ENCODE measurements around the gene SDK2. TPM values are rescaled to one million over a fixed set of nuclear protein-coding genes. Genes with fewer than 3 reads are reported as not detected.

SDK2 gene
- total and polyA plus RNA-seq, 2 of the 4 experiments (the other 2 are of a cell fraction): under 0.01 to 0.03 TPM

DNA sequence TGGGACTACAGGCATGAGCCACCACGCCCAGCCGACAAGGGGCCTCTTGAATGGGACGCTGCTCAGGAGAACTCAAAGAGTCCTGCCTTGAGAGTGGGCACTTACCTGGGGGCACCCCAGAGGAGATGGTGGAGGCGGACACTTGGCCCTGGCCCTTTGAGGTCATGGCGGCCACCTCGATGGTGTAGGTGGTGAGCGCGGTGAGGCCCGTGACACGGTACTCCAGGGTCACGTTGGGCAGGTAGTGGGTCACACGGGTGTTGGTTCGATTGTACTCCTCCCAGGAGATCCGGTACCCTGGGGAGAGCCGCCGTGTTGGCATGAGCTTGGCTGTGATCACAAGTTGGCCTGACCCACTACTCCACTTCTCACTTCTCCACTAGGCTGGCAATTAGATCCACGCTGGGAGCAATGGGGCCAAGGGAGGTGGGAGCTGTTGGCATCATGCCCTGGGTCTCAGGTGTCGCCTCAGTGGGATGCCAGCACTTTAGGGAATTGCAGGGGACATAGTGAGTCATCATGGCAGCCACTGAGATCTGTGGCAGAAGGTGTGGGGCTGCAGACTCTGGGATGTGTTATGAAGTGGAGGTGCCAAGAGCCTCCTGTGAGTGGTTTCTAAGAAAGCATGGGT, 243.2 kb downstream of the SDK2 start:
- no peak overlapping the region for H3K4me3 ChIP-seq (ENCODE audit: insufficient read depth, low read depth, low read length)
- WGBS, 2 experiments (ENCODE audit: extremely low coverage in 2 of 2, insufficient read length in 1 of 2): 80% methylated on average over 4 of the region's 18 CpGs; no CpG with 5 or more reads in 1 of the 2 experiments
- H2AK5ac ChIP-seq (ENCODE audit: low read depth, low read length): no peak overlapping the region
- in situ Hi-C loops (cut with MboI; ENCODE audit: low sequenced_read_pairs): no loop called here
- ChIA-PET CTCF (no interaction called here), POLR2A (ENCODE audit: unreplicated experiment) (no interaction called here)
- no peak overlapping the region for H2BK15ac ChIP-seq (ENCODE audit: low read depth, low read length)
- H4K5ac ChIP-seq (ENCODE audit: low read depth, low read length): no peak overlapping the region
- no peaks in the 10 kb centered on the region for H4K20me1 ChIP-seq (ENCODE audit: insufficient read depth, low read length)
- H2AK9ac ChIP-seq (replicated peaks; ENCODE audit: low read depth, low read length, poor library complexity): no peak overlapping the region
- TF ChIP-seq, protein P1, sequence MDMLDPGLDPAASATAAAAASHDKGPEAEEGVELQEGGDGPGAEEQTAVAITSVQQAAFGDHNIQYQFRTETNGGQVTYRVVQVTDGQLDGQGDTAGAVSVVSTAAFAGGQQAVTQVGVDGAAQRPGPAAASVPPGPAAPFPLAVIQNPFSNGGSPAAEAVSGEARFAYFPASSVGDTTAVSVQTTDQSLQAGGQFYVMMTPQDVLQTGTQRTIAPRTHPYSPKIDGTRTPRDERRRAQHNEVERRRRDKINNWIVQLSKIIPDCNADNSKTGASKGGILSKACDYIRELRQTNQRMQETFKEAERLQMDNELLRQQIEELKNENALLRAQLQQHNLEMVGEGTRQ (IDR thresholded peaks at IDR 0.05; ENCODE audit: low read depth, low read length): no peak
- no peak for TF ChIP-seq RAD21 (IDR thresholded peaks at IDR 0.05; ENCODE audit: low read length)
- no peak for TF ChIP-seq FOS (IDR thresholded peaks at IDR 0.05; ENCODE audit: low read depth, low read length)
- TF ChIP-seq CEBPB (IDR thresholded peaks at IDR 0.05; ENCODE audit: low read depth, low read length): no peak
- TF ChIP-seq RCOR1 (IDR thresholded peaks at IDR 0.05; ENCODE audit: insufficient replicate concordance, low read length): no peak
- TF ChIP-seq NFE2L2 (IDR thresholded peaks at IDR 0.05; ENCODE audit: low read depth, low read length): no peak
- no peak for TF ChIP-seq BHLHE40 (IDR thresholded peaks at IDR 0.05; ENCODE audit: low read depth, low read length)
- TF ChIP-seq, protein P2, sequence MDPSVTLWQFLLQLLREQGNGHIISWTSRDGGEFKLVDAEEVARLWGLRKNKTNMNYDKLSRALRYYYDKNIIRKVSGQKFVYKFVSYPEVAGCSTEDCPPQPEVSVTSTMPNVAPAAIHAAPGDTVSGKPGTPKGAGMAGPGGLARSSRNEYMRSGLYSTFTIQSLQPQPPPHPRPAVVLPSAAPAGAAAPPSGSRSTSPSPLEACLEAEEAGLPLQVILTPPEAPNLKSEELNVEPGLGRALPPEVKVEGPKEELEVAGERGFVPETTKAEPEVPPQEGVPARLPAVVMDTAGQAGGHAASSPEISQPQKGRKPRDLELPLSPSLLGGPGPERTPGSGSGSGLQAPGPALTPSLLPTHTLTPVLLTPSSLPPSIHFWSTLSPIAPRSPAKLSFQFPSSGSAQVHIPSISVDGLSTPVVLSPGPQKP (IDR thresholded peaks at IDR 0.05; ENCODE audit: borderline replicate concordance, low read depth, low read length): no peak
- no peak for TF ChIP-seq CHD1 (IDR thresholded peaks at IDR 0.05; ENCODE audit: low read depth, low read length)
- no peak for TF ChIP-seq MXI1 (IDR thresholded peaks at IDR 0.05; ENCODE audit: borderline replicate concordance, low read depth, low read length)
- no peak for TF ChIP-seq POLR2A (IDR thresholded peaks at IDR 0.05; ENCODE audit: low read depth, low read length)
- no peak for TF ChIP-seq RFX5 (IDR thresholded peaks at IDR 0.05; ENCODE audit: low read depth, low read length)
- no peak for TF ChIP-seq SMC3 (IDR thresholded peaks at IDR 0.05; ENCODE audit: low read depth, low read length)
- no peak overlapping the region for H3K4me2 ChIP-seq (ENCODE audit: low read depth, low read length)
- no peak overlapping the region for H3K56ac ChIP-seq (ENCODE audit: extremely low read depth, insufficient read depth, low read length)
- H2BK5ac ChIP-seq (ENCODE audit: low read depth, low read length, poor library complexity, severe bottlenecking): no peak overlapping the region
- no peaks in the 10 kb centered on the region for H3K9me3 ChIP-seq (ENCODE audit: control insufficient read depth, insufficient read depth, low read length)
- no peaks in the 10 kb centered on the region for H3K36me3 ChIP-seq (ENCODE audit: control insufficient read depth, insufficient read depth, low read length)
- H4K8ac ChIP-seq (ENCODE audit: low read depth in 2 of 2, low read length in 2 of 2): no peak overlapping the region
- intact Hi-C loops (cut with micrococcal nuclease): no loop called here
- no peak overlapping the region for H2BK120ac ChIP-seq (ENCODE audit: low read depth, low read length)
- no TSS peak for BruUV-seq (replicated peaks)
- H3K79me1 ChIP-seq (ENCODE audit: low read depth in 1 of 2, low read length in 2 of 2): no peaks in the 10 kb centered on the region
- H2AFZ ChIP-seq (replicated peaks; ENCODE audit: low read length, poor library complexity): no peak overlapping the region
- ATAC-seq (ENCODE audit: low read depth) (no peak), DNase-seq (no peak)
- dilution Hi-C loops (cut with HindIII; ENCODE audit: low sequenced_read_pairs, unreplicated experiment): no loop called here
- H3K27me3 ChIP-seq (ENCODE audit: control insufficient read depth, insufficient read depth, low read length): peaks cover 2% of the 10 kb centered on the region; the same call in 1 of the 2 replicates
- no peak overlapping the region for H3K27ac ChIP-seq (ENCODE audit: insufficient read depth, low read length)
- no peak overlapping the region for H3K14ac ChIP-seq (replicated peaks; ENCODE audit: low read depth, low read length)
- no peak overlapping the region for H3K18ac ChIP-seq (ENCODE audit: low read depth, low read length)
- no peak overlapping the region for H3K23ac ChIP-seq (ENCODE audit: low read depth, low read length)
- H3K9ac ChIP-seq (ENCODE audit: low read depth, low read length): no peak overlapping the region
- H3K4ac ChIP-seq (ENCODE audit: low read depth, low read length): no peak overlapping the region
- no peaks in the 10 kb centered on the region for H3K4me1 ChIP-seq (ENCODE audit: control insufficient read depth, insufficient read depth, low read length)
- H2BK20ac ChIP-seq (ENCODE audit: low read depth, low read length): no peak overlapping the region
- H4K91ac ChIP-seq (ENCODE audit: insufficient read depth, low read depth, low read length): no peak overlapping the region
- H3K9me1 ChIP-seq (ENCODE audit: insufficient read depth, low read length): no peaks in the 10 kb centered on the region
